GM12873 (cell line): ENCODE results near the gene NUDC.

ENCODE experiments used
- CTCF ChIP-seq: IDR thresholded peaks from 2 replicates; pipeline ENCODE4 v1.5.1; 2012; ENCODE audit warnings: low read depth, mild to moderate bottlenecking, moderate library complexity, low read length, control low read depth; ENCODE audit not compliant: insufficient read depth; ENCODE audit errors: missing control alignments

Gene NUDC

GRCh38 chr1:26936823-26937222 is 15.3 kb downstream of the NUDC start:
- no peak for TF ChIP-seq CTCF

DNA sequence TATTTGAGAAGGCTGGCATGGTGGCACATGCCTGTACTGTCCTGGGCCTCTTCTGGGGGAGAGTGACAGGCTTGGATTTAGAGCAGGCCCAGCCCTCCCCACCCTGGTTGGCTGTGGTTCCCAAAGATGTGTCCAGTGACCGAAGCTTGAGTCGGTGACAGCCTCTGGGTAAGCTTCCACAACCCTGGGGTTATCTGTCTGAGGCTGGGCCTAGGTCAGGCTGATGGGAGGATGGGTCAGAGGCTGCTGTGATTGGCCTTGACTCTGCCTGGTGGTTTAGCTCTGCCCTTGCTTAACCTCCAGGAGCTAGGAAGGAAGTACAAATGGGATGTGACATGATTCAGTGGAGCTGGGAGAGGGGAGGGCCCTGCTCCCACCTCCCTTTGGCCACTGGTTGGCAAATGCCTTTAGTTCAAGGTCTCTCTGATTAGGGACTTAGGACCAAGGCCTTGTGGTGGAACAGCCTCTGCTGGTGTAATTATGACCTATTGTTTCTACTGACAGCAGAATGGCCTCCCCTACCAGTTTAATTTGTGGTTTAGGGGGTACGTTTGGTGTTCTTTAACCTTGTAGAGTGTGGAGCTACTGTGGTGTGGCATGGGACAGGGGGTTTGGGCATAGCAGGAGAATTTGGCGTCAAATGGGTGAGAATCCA is 16.6 kb downstream of the NUDC start:
- no peak for TF ChIP-seq CTCF

- no peak for TF ChIP-seq CTCF
Measured at GRCh38 chr1:26938659-26939025, 17.1 kb downstream of the NUDC start.

DNA sequence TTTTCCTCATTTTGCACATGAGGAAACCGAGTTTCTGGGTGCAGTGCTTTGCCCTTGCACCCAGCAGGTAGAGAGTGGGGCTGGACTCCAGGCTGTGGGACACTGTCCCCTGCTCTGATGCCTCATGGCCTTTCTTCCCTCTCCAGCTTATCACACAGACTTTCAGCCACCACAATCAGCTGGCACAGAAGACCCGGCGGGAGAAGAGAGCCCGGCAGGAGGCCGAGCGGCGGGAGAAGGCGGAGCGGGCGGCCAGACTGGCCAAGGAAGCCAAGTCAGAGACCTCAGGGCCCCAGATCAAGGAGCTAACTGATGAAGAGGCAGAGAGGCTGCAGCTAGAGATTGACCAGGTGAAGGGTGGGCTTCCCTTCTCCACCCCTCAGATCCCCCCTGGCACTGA is 19.8 kb downstream of the NUDC start:
- no peak for TF ChIP-seq CTCF

DNA sequence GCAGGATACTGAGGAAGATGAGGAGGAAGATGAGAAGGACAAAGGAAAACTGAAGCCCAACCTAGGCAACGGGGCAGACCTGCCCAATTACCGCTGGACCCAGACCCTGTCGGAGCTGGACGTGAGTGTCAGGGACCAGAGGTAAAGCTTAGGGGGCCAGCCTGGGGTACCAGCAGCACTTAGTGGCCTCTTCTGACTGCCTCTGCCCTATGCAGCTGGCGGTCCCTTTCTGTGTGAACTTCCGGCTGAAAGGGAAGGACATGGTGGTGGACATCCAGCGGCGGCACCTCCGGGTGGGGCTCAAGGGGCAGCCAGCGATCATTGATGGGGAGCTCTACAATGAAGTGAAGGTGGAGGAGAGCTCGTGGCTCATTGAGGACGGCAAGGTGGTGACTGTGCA is 21.1 kb downstream of the NUDC start:
- no peak for TF ChIP-seq CTCF

GRCh38 chr1:26945138-26945537 is 23.6 kb downstream of the NUDC start:
- no peak for TF ChIP-seq CTCF

DNA sequence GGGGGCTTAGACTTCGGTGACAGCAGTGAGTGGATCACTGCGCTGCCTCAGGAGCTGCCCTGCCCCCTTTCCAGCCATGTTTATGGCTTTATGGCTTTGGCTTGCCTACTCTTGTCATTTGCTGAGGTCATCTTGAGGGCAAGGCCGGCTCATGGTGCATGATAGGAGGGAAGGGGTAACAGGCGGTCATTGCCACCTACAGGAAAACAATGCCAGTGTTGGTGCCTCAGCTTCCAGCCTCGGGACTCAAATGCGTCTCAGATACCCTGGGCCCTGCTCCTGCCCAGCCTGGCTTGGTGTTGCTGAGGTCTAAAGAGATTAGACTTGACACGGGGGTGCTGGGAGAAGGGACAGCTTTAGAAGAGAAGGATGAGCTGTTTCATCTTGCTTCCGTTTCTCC is 24.2 kb downstream of the NUDC start:
- TF ChIP-seq CTCF: no peak
